GM18909 (cell line): ENCODE results near the gene ADAMTS2.

Experiments used
- ATAC-seq: cut with Tn5 transposase; IDR thresholded peaks from one replicate; pipeline ENCODE4 v1.9.1; 2021; ENCODE audit warnings: mild to moderate bottlenecking; ENCODE audit not compliant: unreplicated experiment, poor library complexity

ADAMTS2 gene

DNA sequence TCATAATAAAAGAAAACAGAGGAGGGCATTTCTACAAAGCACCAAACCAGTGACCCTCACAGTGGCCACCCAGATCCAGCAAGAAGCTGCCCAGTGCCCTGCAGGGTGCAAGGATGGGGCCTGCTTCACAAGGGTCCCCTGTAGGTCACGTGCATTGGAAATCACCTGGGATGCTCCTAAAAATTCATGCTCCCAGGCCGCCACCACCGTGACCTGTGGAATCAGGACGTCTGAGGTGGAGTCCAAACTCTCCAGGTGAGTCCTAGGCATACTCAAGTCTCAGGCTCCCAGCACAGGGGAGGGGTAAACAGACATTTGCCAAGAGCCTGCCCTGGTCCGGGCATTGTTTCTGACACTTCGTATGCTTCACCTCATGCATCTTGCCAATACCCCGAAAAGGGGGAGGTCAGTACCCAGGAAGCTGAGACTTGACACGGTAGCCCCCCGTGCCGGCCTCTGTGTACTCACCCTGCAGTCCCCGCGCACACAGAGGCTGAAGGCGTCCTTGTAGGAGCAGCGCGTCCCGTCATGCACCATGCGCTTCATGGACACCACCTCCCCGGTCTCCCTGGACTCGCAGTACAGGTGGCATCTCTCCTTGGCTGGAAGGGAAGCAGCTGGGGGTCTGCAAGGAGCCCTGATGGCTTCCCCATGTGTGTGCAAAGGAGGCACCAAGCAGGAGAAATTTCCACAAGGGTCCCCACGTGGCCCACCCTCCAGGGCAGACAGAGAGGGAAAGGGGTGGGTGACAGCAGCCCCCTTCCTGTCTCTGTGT, 209.6 kb downstream of the ADAMTS2 start:
- ATAC-seq = no peak

DNA sequence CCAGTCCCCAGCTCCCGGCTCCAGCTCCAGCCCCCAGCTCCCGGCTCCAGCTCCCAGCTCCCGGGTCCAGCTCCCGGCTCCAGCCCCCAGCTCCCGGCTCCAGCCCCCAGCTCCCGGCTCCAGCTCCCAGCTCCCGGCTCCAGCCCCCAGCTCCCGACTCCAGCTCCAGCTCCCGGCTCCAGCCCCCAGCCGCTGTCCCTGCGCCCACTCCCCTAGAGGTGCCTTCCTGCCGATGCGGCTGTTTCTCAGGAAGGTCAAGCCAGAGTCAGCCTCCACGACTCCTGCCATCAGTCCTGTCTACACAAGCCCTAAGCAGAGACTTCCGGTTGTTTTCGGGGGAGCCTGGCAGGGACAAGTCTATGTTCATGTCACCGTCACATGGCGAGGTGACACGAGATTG, 210.3 kb downstream of the ADAMTS2 start:
- no peak for ATAC-seq

DNA sequence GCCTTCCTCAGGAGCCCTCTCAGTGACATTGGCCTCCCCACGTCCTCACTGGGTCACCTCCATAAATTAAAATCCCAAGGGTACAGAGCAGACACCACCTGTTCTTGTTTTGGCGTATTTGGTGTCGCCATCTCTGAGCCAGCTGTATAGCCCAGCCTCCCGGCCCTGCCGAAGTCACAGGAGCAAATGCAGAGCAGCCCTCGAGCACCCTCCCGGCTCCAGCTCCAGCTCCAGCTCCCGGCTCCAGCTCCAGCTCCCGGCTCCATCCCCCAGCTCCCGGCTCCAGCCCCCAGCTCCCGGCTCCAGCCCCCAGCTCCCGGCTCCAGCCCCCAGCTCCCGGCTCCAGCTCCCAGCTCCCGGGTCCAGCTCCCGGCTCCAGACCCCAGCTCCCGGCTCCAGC, 210.8 kb downstream of the ADAMTS2 start:
- no peak for ATAC-seq

DNA sequence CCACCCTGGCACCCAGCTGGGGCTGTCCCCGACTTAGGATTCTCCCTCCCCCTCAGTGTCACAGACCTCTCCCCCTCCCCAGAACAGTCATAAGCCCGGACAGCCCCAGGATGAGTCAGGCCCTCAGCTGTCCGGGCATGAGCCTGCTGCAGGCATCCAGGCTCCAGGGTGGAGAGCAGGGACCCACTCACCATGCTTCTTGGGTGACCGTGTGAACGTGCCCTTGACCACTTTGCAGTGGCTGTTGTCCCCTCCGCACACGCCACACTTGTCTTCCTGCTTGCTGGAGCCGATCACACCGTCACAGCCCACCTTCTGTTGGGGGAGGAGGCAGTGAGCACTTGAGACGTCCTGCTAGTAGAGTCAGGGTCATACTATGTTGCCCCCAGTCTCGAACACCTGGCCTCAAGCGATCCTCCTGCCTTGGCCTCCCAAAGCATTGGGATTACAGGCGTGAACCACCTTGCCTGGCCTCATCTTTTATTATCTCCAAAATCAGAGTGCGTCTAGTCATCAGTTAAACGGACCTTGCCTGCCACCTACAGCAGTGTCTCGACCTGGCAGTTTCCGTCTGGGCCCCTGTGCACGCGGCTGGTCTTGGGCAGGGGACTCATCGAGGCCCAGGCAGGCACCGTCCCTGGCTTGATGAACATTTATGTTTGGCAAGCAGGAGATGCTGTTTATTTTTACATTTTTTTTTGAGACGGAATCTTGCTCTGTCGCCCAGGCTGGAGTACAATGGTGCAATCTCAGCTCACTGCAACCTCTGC, 212.5 kb downstream of the ADAMTS2 start:
- no peak for ATAC-seq

DNA sequence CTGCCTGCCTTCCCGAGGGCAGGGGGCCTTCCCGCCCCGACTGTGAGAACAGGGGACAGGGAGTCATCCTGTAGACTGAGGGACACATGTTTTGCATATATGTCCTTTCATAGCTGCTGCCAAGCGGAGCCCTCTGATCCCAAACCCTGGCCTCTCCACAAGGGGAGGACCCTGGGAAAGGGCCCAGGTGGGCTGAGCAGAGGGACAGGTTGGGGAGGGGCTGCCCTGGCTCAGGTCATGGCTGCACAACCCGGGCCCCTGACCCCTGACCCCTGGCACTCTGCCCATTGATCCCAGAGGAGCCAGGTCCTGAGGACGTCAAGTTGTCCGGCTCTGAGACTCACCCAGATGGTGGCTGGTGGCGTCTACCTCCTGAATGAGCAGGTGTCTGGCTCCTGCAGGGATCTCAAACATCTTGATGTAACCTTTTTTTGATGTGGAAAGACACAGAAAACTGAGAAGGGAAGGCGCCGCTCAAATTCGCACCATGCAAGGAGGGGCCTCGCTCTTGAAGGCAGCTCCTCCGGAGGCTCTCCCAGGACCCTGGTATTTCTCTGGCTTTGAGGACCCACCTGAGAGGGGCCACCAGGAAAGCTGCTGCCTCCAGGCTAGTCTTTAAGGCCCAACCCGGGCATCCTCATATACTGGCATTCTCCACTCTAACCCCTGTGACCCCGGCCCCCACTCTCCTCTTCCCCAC, 213.2 kb downstream of the ADAMTS2 start:
- no peak for ATAC-seq

DNA sequence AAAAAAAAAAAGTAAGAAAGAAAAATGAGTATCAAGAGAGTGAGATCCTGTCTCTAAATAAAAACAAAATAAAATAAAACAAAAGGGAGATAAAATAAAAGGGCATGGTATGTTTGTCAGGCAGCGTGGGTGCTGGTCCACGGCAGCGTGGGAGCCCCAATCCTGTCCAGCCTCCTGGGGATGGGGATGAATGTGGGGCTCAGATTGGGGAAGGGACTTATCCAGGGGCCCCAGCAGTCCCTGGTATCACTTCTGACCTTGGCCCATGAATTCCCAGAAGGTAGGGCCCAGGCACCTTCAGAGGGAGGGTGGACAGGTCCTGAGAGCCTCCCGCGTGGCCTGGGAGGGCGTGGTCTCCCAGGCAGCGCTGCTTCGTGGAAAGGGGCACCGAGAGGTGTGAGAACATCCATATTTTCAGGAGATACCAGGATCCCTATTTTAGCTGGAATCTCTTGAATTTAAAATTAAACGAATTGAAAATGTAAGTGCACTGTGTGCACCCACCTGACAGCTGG, 213.9 kb downstream of the ADAMTS2 start:
- ATAC-seq = no peak

- no peak for ATAC-seq
Observed at GRCh38 chr5:179130101-179130681, 215.1 kb downstream of the ADAMTS2 start.

DNA sequence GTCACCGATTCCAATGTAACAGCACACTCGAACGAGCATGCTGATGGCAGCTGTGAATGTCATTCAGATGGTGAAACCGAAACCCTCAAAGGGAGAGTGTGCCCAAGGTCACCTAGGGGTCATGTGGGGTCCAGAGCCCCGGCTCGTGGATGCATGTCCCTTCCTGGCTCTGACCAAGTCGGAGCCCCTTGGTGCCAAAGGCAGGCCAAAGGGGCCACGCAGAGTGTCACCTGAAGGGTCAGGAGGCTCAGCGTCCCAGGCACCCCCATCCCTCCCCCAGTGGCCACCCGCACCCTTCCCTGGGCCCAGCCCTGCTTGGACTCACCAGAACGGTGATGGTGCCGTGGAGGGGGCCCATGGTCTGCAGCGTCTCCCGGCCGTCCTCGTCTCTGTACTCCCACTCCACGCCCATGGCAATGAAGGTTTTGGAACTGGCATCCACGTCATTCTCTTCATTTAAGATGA, 215.6 kb downstream of the ADAMTS2 start:
- no peak for ATAC-seq

GRCh38 chr5:179128976-179129375, 216.3 kb downstream of the ADAMTS2 start:
- ATAC-seq = no peak

GRCh38 chr5:179128041-179128365, 217.3 kb downstream of the ADAMTS2 start:
- no peak for ATAC-seq

DNA sequence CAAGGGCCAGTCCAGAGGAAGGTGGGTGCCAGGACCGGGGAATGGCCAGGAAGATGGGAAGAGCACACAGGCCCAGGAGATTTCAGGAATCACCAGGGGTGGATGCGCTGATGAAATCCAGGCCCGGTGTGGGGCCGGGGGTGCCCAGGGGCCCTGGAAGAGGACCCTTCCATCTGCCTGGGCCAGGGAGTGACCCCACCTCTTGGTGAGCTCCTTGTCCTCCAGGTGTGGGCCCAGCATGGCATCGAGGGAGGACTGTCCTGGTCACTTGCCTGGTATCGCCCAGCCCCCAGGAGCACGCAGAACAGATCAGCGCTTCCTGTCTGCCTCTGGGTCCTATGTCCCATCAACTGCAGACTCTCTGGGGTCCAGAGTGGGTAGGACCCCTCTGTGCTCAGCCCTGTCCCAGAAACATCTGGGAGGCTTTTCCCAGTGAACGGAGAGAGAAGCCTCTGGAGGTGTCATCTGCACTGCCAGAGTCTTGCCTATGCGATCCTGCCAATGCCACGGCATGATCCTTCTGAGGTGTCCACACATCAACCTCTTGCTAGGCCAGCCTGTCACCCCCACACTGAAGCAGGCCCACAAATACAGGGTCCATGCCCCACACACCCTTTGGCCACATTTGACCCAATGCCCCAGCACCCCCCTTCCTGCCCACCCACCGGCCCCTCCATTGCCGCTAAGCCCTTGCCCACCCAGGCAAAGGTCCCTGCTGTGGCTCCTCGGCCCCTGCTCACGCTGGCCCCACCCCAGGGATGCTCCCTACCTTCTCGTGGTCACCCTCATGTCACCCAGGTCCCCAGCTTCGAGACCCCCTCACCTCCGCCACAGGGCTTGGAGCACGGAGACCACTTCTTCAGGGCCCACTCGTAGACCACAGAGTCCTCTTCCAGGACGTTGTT, 217.9 kb downstream of the ADAMTS2 start:
- ATAC-seq = no peak

GRCh38 chr5:179126506-179126991, 218.7 kb downstream of the ADAMTS2 start:
- no peak for ATAC-seq

GRCh38 chr5:179125789-179126505, 219.3 kb downstream of the ADAMTS2 start:
- no peak for ATAC-seq

DNA sequence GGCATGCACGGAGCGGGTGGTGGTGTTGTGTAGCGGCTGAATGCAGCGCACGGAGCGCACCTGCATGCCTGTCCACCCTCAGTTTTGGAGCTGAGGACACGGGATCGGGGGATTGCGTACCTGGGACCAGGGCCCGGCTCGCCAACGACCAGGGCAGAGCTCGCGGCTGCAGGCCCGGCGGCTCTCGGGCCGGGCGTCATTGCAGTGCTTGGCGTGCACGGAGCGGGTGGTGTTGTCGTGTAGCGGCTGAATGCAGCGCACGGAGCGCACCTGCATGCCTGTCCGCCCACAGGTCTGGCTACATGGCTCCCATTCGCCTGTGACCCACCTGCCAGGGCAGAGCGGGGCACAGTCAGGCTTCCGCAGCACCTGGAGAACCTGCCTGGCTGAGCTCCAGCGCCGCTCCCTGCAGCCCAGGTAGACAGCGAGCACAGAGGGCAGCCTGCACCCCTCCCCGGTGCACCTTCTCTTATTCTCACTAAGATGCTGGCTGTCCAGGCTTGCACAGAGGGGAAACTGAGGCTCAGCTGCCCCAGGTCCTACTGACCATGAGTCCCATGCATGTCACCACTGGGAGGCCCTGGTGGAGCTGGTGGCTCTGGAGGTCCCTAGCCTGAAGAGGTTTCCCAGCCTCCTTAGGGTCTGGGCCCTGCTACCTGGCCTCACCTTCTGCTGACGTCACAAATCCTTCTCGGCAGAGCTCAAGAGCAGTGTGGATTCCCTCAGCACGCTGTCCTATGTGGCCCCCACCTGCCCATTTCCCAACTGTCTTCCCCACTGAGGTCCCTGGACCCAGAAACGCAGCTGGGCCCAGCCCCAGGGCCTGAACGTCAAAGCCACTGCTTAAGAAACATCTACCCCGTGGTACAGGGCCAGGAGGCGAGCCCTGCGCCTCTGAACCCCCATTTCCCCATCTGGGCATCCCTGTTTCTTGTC, 220.1 kb downstream of the ADAMTS2 start:
- no peak for ATAC-seq

DNA sequence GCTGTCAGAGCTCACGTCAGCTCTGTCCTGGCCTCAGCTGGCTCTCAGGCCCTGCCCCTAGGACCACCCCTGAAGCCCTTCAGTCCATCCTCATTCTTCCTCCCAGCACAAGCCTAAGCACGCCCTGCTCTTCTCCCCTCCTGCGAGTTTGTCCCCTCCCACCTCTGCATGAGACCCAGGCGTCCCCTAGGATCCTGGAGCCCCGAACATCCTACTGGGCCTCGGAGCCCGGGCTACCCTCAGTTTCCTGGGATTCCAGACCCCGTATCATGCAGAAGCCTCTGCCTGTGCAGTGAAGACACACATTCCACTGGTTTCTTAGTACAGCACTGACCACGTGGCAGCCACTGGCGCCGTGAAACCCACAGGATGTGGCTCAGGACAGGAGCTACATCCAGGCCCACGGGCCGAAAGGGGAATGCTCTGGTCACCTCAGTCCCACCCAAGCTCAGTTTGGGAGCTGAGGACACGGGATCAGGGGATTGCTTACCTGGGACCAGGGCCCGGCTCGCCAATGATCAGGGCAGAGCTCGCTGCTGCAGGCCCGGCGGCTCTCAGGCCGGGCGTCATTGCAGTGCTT, 220.9 kb downstream of the ADAMTS2 start:
- no peak for ATAC-seq

- ATAC-seq = no peak
Observed at GRCh38 chr5:179123491-179124272, 221.6 kb downstream of the ADAMTS2 start.

DNA sequence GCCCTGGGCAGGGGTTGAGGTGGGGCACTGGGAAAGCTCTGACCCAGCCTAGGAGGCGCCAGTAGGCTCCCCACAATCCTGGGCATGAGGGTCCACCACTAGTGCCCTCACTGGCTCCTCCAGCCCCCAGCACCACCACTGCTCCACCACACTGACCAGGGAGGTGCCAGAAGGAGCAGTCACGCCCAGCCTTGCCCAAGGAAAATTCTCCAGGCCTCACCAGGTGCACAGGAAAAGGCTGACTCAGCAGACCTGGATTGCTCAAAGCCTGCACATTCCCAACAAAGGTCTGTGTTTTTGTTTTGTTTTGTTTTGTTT, 222.2 kb downstream of the ADAMTS2 start:
- ATAC-seq = no peak
